ENCODE data around the gene VAMP2. TPM values are rescaled to one million over a fixed set of nuclear protein-coding genes. Genes with fewer than 3 reads are reported as not detected.

VAMP2 gene
- polyA plus RNA-seq, 2 of the 4 experiments (the other 2 are of a cell fraction), result 19.2 to 21.7 TPM

GRCh38 chr17:8162997-8163977 is 539 bp upstream of the VAMP2 start:
- peak overlapping the region; percentile 65 for H3K4me3 ChIP-seq
- H3K4me1 ChIP-seq, result peaks cover 38% of the 10 kb centered on the region
- DNase-seq (ENCODE audit: low read depth in 1 of 2, low spot score in 1 of 2), result peak in 1 of 2 experiments; percentile 46
- ChIA-PET CTCF (interaction anchor here (0.6 to 19.5 kb wide), 7 partner anchors 10 to 89 kb away, joined by 3 to 601 read pairs (median 6); partner anchors contain the start of genes ALOXE3 and HES7), POLR2A (interaction anchor here (0.6 to 1.5 kb wide), 4 partner anchors 10 to 284 kb away, joined by 3 to 22 read pairs (median 3); no protein-coding TSS in a partner anchor)
- H3K9me3 ChIP-seq, result no peaks in the 10 kb centered on the region
- TF ChIP-seq CEBPB (IDR thresholded peaks at IDR 0.05), result peak in 1 of 2 experiments; percentile 63; a peak in 1 of 4 replicates
- no peak for TF ChIP-seq CTCF (IDR thresholded peaks at IDR 0.05)
- TF ChIP-seq JUN (IDR thresholded peaks at IDR 0.05), result peak; percentile 20 to 74; a peak in 3 of 5 replicates
- peak; percentile 55; the same call in 1 of the 2 replicates for TF ChIP-seq RARB (CRISPR knock-in tag; IDR thresholded peaks at IDR 0.05)
- TF ChIP-seq MAX (IDR thresholded peaks at IDR 0.05), result peak; percentile 46
- peak; percentile 18; the same call in 1 of the 3 replicates for TF ChIP-seq BCL3 (IDR thresholded peaks at IDR 0.05)
- no peak for TF ChIP-seq ZSCAN20 (CRISPR knock-in tag; IDR thresholded peaks at IDR 0.05)
- peak; percentile 85 for TF ChIP-seq E2F6 (IDR thresholded peaks at IDR 0.05; ENCODE audit: borderline replicate concordance, low read depth)
- FAIRE-seq, result no peak
- peak; percentile 39 to 52 for ATAC-seq
- H3K4me2 ChIP-seq, result peak overlapping the region; percentile 85
- peak overlapping the region; percentile 92 to 98 for H3K27ac ChIP-seq
- WGBS (ENCODE audit: missing lambda C conversion rate), result 26% methylated on average over 22 of the region's 55 CpGs

- no peak for ATAC-seq
- peak overlapping the region; percentile 65 for H3K4me3 ChIP-seq
- POLR2A ChIA-PET, result interaction anchor here (1.0 to 2.7 kb wide), 2 partner anchors 12 to 25 kb away, joined by 3 to 13 read pairs; no protein-coding TSS in a partner anchor
- H3K9me3 ChIP-seq, result no peaks in the 10 kb centered on the region
- WGBS (ENCODE audit: missing lambda C conversion rate), result 79% methylated on average over 19 of the region's 19 CpGs
- no peak for DNase-seq (ENCODE audit: low read depth in 1 of 2, low spot score in 1 of 2)
- FAIRE-seq, result no peak
- TF ChIP-seq SMC3 (IDR thresholded peaks at IDR 0.05), result no peak
- no peak for TF ChIP-seq SREBF2 (IDR thresholded peaks at IDR 0.05)
- TF ChIP-seq EHF (CRISPR knock-in tag; IDR thresholded peaks at IDR 0.05), result no peak
- no peak for TF ChIP-seq ESRRA (IDR thresholded peaks at IDR 0.05; ENCODE audit: borderline replicate concordance, low read length)
- no peak for TF ChIP-seq EHMT2 (IDR thresholded peaks at IDR 0.05; ENCODE audit: low read depth)
- TF ChIP-seq HOXA7 (CRISPR knock-in tag; IDR thresholded peaks at IDR 0.05), result no peak
- no peak for TF ChIP-seq NFE2L2 (conservative IDR thresholded peaks at IDR 0.05; ENCODE audit: low read length)
- TF ChIP-seq FOXS1 (CRISPR knock-in tag; IDR thresholded peaks at IDR 0.05), result no peak
- no peak for TF ChIP-seq MAX (IDR thresholded peaks at IDR 0.05)
- TF ChIP-seq HOXB13 (CRISPR knock-in tag; IDR thresholded peaks at IDR 0.05; ENCODE audit: low read depth), result no peak
- no peak for TF ChIP-seq BHLHE40 (IDR thresholded peaks at IDR 0.05; ENCODE audit: low read depth, low read length)
- TF ChIP-seq KDM1A (IDR thresholded peaks at IDR 0.05; ENCODE audit: low read depth), result no peak
- H3K4me2 ChIP-seq, result peak overlapping the region; percentile 85
- H3K27ac ChIP-seq, result peak overlapping the region; percentile 92 to 98
- H3K4me1 ChIP-seq, result peaks cover 42% of the 10 kb centered on the region
- CTCF ChIA-PET, result interaction anchor here (0.5 to 19.5 kb wide), 13 partner anchors 11 to 335 kb away, joined by 3 to 601 read pairs (median 4); partner anchors contain the start of genes ALOXE3 and HES7
Observed at GRCh38 chr17:8161289-8162232, 1.2 kb downstream of the VAMP2 start.
